Suprapubic skin (tissue), 3 donors: ENCODE measurements around the gene TBC1D2B.

ENCODE experiments used
- CTCF ChIP-seq, 2 donors: fragments of 200-600 bp in 1 of 2; fragments of 450-650 bp in 1 of 2; sonication (generic) in 1 of 2; IDR thresholded peaks; one replicate each; pipeline ENCODE4 v1.5.1; 2016 to 2019; ENCODE audit warnings: antibody characterized with exemption in 2 of 2, mild to moderate bottlenecking in 1 of 2, moderate library complexity in 1 of 2
- POLR2A ChIP-seq, 2 donors: fragments of 450-650 bp; IDR thresholded peaks; one replicate each; pipeline ENCODE4 v1.6.1; 2017; ENCODE audit warnings: antibody characterized with exemption in 2 of 2, mild to moderate bottlenecking in 2 of 2, moderate library complexity in 2 of 2

- TF ChIP-seq CTCF (IDR thresholded peaks at IDR 0.05) (no peak), POLR2A (IDR thresholded peaks at IDR 0.05) (no peak)
Measured at GRCh38 chr15:77985031-77985930, 92.2 kb downstream of the TBC1D2B start.
